BLaER1 (cell line): ENCODE measurements around the gene CIC.

Experiments used
- H3K27ac ChIP-seq: shearing (Covaris generic); formaldehyde crosslinking; 2 replicates; pipeline ENCODE4 v1.8.1; 2022
- H3K27me3 ChIP-seq: shearing (Covaris generic); formaldehyde crosslinking; 2 replicates; pipeline ENCODE4 v1.8.1; 2022
- H3K36me3 ChIP-seq: shearing (Covaris generic); formaldehyde crosslinking; 2 replicates; pipeline ENCODE4 v1.8.1; 2022
- H3K4me1 ChIP-seq: shearing (Covaris generic); formaldehyde crosslinking; 2 replicates; pipeline ENCODE4 v1.8.1; 2022
- H3K4me2 ChIP-seq: shearing (Covaris generic); formaldehyde crosslinking; 2 replicates; pipeline ENCODE4 v1.8.1; 2022
- H3K4me3 ChIP-seq: shearing (Covaris generic); formaldehyde crosslinking; 2 replicates; pipeline ENCODE4 v1.8.1; 2022
- H3K9ac ChIP-seq: shearing (Covaris generic); formaldehyde crosslinking; 2 replicates; pipeline ENCODE4 v1.8.1; 2022
- H3K9me3 ChIP-seq: shearing (Covaris generic); formaldehyde crosslinking; 2 replicates; pipeline ENCODE4 v1.8.1; 2022
- H4K20me1 ChIP-seq: shearing (Covaris generic); formaldehyde crosslinking; 2 replicates; pipeline ENCODE4 v1.8.1; 2022
- Cebpa-rat ChIP-seq: shearing (Covaris generic); IDR thresholded peaks from 2 replicates; pipeline ENCODE4 v1.8.1; 2022

CIC gene

GRCh38 chr19:42242512-42243409 is 26.3 kb upstream of the CIC start, which contains the start of gene GSK3A:
GSK3A (minus strand) TSS chr19:42242602; CDS start chr19:42242465, 137 bp downstream.
- peak within 1 kb of the TSS; percentile 94 for H3K27ac ChIP-seq
- no peak for TF ChIP-seq Cebpa-rat
- H3K36me3 ChIP-seq, result peaks cover 40% of the 10 kb centered on the region
- H3K4me1 ChIP-seq, result peaks cover 58% of the 10 kb centered on the region
- H3K4me2 ChIP-seq, result peak within 1 kb of the TSS; percentile 99
- peak within 1 kb of the TSS; percentile 96 for H3K4me3 ChIP-seq
- H3K9ac ChIP-seq, result peak within 1 kb of the TSS; percentile 99
- H3K27me3 ChIP-seq, result no peaks in the 10 kb centered on the region
- peaks cover 49% of the 10 kb centered on the region for H4K20me1 ChIP-seq
- H3K9me3 ChIP-seq, result no peaks in the 10 kb centered on the region

- Histone ChIP-seq H3K4me1 (peaks cover 56% of the 10 kb centered on the region), H3K9me3 (no peaks in the 10 kb centered on the region), H3K4me2 (peak overlapping the region; percentile 96), H3K9ac (peak overlapping the region; percentile 99), H3K36me3 (peaks cover 34% of the 10 kb centered on the region), H4K20me1 (peaks cover 44% of the 10 kb centered on the region), H3K27ac (peak overlapping the region; percentile 94), H3K27me3 (no peaks in the 10 kb centered on the region), H3K4me3 (peak overlapping the region; percentile 96)
- TF ChIP-seq Cebpa-rat, result no peak
These were observed 24.5 kb upstream of the CIC start for GRCh38 chr19:42244347-42245220.

GRCh38 chr19:42245231-42245630 is 23.8 kb upstream of the CIC start:
- peaks cover 55% of the 10 kb centered on the region for H3K4me1 ChIP-seq
- H3K27ac ChIP-seq, result peak overlapping the region; percentile 62
- H3K36me3 ChIP-seq, result peaks cover 34% of the 10 kb centered on the region
- H3K27me3 ChIP-seq, result no peaks in the 10 kb centered on the region
- peak overlapping the region; percentile 59; the same call in 1 of the 2 replicates for H3K9ac ChIP-seq
- peaks cover 44% of the 10 kb centered on the region for H4K20me1 ChIP-seq
- H3K4me2 ChIP-seq, result peak overlapping the region; percentile 96
- no peak overlapping the region for H3K4me3 ChIP-seq
- no peaks in the 10 kb centered on the region for H3K9me3 ChIP-seq
- TF ChIP-seq Cebpa-rat, result no peak

GRCh38 chr19:42246143-42246921 is 22.7 kb upstream of the CIC start:
- Histone ChIP-seq H3K9me3 (no peaks in the 10 kb centered on the region), H3K9ac (no peak overlapping the region), H3K4me3 (no peak overlapping the region), H3K36me3 (peaks cover 32% of the 10 kb centered on the region), H3K27me3 (no peaks in the 10 kb centered on the region), H3K4me1 (peaks cover 55% of the 10 kb centered on the region), H3K27ac (peak overlapping the region; percentile 33; the same call in 1 of the 2 replicates), H4K20me1 (peaks cover 41% of the 10 kb centered on the region), H3K4me2 (peak overlapping the region; percentile 96)
- no peak for TF ChIP-seq Cebpa-rat

- H3K9ac ChIP-seq, result 0 out of 2 replicates have a peak overlapping the region, but pooled peaks have one; percentile 6
- no peaks in the 10 kb centered on the region for H3K27me3 ChIP-seq
- H3K4me2 ChIP-seq, result peak overlapping the region; percentile 96
- H3K9me3 ChIP-seq, result no peaks in the 10 kb centered on the region
- H4K20me1 ChIP-seq, result peaks cover 43% of the 10 kb centered on the region
- H3K27ac ChIP-seq, result peak overlapping the region; percentile 8; the same call in 1 of the 2 replicates
- H3K36me3 ChIP-seq, result peaks cover 32% of the 10 kb centered on the region
- TF ChIP-seq Cebpa-rat, result no peak
- H3K4me1 ChIP-seq, result peaks cover 58% of the 10 kb centered on the region
- no peak overlapping the region for H3K4me3 ChIP-seq
These were observed 22.0 kb upstream of the CIC start for GRCh38 chr19:42246922-42247639.

GRCh38 chr19:42247640-42248199 is 21.3 kb upstream of the CIC start:
- Histone ChIP-seq H3K4me3 (no peak overlapping the region), H3K4me1 (peaks cover 64% of the 10 kb centered on the region), H4K20me1 (peaks cover 47% of the 10 kb centered on the region), H3K4me2 (no peak overlapping the region), H3K9ac (no peak overlapping the region), H3K36me3 (peaks cover 32% of the 10 kb centered on the region), H3K27ac (no peak overlapping the region), H3K9me3 (no peaks in the 10 kb centered on the region), H3K27me3 (no peaks in the 10 kb centered on the region)
- TF ChIP-seq Cebpa-rat, result no peak

- no peak overlapping the region for H3K27ac ChIP-seq
- H3K4me2 ChIP-seq, result no peak overlapping the region
- H3K9me3 ChIP-seq, result no peaks in the 10 kb centered on the region
- no peak for TF ChIP-seq Cebpa-rat
- no peak overlapping the region for H3K4me3 ChIP-seq
- no peak overlapping the region for H3K9ac ChIP-seq
- peaks cover 66% of the 10 kb centered on the region for H3K4me1 ChIP-seq
- peaks cover 52% of the 10 kb centered on the region for H4K20me1 ChIP-seq
- H3K36me3 ChIP-seq, result peaks cover 32% of the 10 kb centered on the region
- H3K27me3 ChIP-seq, result no peaks in the 10 kb centered on the region
These were observed 20.5 kb upstream of the CIC start for GRCh38 chr19:42248270-42249148.
